Measurements from ENCODE around the gene IZUMO2. TPM values are rescaled to one million over a fixed set of nuclear protein-coding genes. Genes with fewer than 3 reads are reported as not detected.
A peak's percentile ranks its signal among the peaks of the same experiment; 100 is the strongest.

Gene IZUMO2
- total RNA-seq, 1 experiment from 2014 or later, result not detected

- no peaks in the 10 kb centered on the region for H3K36me3 ChIP-seq (ENCODE audit: control insufficient read depth, insufficient read depth, low read length)
- no peak for DNase-seq
- no peak for TF ChIP-seq CTCF (IDR thresholded peaks at IDR 0.05; ENCODE audit: insufficient read depth in 1 of 2, low read depth in 1 of 2, low read length in 1 of 2, severe bottlenecking in 1 of 2, unreplicated experiment in 1 of 2)
- Mint-ChIP-seq H3K27me3 (ENCODE audit: insufficient read depth, unreplicated experiment) (no peaks in the 10 kb centered on the region), H3K27ac (ENCODE audit: unreplicated experiment) (no peak overlapping the region), H3K4me3 (ENCODE audit: unreplicated experiment) (peak overlapping the region; percentile 93), H3K36me3 (ENCODE audit: insufficient read depth, unreplicated experiment) (peaks cover 23% of the 10 kb centered on the region), H3K4me1 (ENCODE audit: low read depth, unreplicated experiment) (peaks cover 15% of the 10 kb centered on the region), H3K9me3 (ENCODE audit: unreplicated experiment) (no peaks in the 10 kb centered on the region)
- H3K27me3 ChIP-seq (replicated peaks; ENCODE audit: control insufficient read depth, insufficient read depth, low read length), result no peaks in the 10 kb centered on the region
- peaks cover 12% of the 10 kb centered on the region for H3K4me1 ChIP-seq
- BruUV-seq (replicated peaks), result no TSS peak
- ChIA-PET CTCF (interaction anchor here (0.6 to 1.3 kb wide), 4 partner anchors 38 to 126 kb away, joined by 3 to 6 read pairs (median 4); partner anchors contain the start of gene KCNC3), POLR2A (interaction anchor here (0.6 to 1.0 kb wide), 4 partner anchors 31 to 273 kb away, joined by 3 to 7 read pairs (median 6); partner anchors contain the start of gene NUP62)
- intact Hi-C loops (cut with micrococcal nuclease; ENCODE audit: unreplicated experiment), result loop anchor here (2.0 kb wide), 1 partner anchor 54 kb away; no protein-coding TSS in a partner anchor
- H3K9me3 ChIP-seq, result no peaks in the 10 kb centered on the region
- H3K4me3 ChIP-seq (ENCODE audit: low read depth, low read length), result peak overlapping the region; percentile 68
Measured at GRCh38 chr19:50202962-50203280, 39.8 kb upstream of the IZUMO2 start.

GRCh38 chr19:50202386-50202785, 39.3 kb upstream of the IZUMO2 start:
- Histone ChIP-seq H3K36me3 (ENCODE audit: control insufficient read depth, insufficient read depth, low read length) (no peaks in the 10 kb centered on the region), H3K4me1 (peaks cover 12% of the 10 kb centered on the region), H3K9me3 (no peaks in the 10 kb centered on the region), H3K27me3 (replicated peaks; ENCODE audit: control insufficient read depth, insufficient read depth, low read length) (no peaks in the 10 kb centered on the region), H3K4me3 (ENCODE audit: low read depth, low read length) (no peak overlapping the region)
- no TSS peak for BruUV-seq (replicated peaks)
- TF ChIP-seq CTCF (IDR thresholded peaks at IDR 0.05; ENCODE audit: insufficient read depth in 1 of 2, low read depth in 1 of 2, low read length in 1 of 2, severe bottlenecking in 1 of 2, unreplicated experiment in 1 of 2), result no peak
- peaks cover 23% of the 10 kb centered on the region for H3K36me3 Mint-ChIP-seq (ENCODE audit: insufficient read depth, unreplicated experiment)
- peak overlapping the region; percentile 93 for H3K4me3 Mint-ChIP-seq (ENCODE audit: unreplicated experiment)
- POLR2A ChIA-PET, result no interaction called here
- peaks cover 15% of the 10 kb centered on the region for H3K4me1 Mint-ChIP-seq (ENCODE audit: low read depth, unreplicated experiment)
- no peaks in the 10 kb centered on the region for H3K27me3 Mint-ChIP-seq (ENCODE audit: insufficient read depth, unreplicated experiment)
- CTCF ChIA-PET, result no interaction called here
- intact Hi-C loops (cut with micrococcal nuclease; ENCODE audit: unreplicated experiment), result loop anchor here (2.0 kb wide), 1 partner anchor 54 kb away; no protein-coding TSS in a partner anchor
- no peaks in the 10 kb centered on the region for H3K9me3 Mint-ChIP-seq (ENCODE audit: unreplicated experiment)
- H3K27ac Mint-ChIP-seq (ENCODE audit: unreplicated experiment), result no peak overlapping the region
- DNase-seq, result no peak

GRCh38 chr19:50199259-50199555, 36.1 kb upstream of the IZUMO2 start:
- no peaks in the 10 kb centered on the region for H3K36me3 ChIP-seq (ENCODE audit: control insufficient read depth, insufficient read depth, low read length)
- ChIA-PET CTCF (interaction anchor here (0.6 kb wide), 1 partner anchor 198 kb away, joined by 6 read pairs; no protein-coding TSS in a partner anchor), POLR2A (interaction anchor here (0.5 kb wide), 1 partner anchor 270 kb away, joined by 3 read pairs; no protein-coding TSS in a partner anchor)
- DNase-seq, result no peak
- peaks cover 9% of the 10 kb centered on the region for H3K9me3 Mint-ChIP-seq (ENCODE audit: unreplicated experiment)
- TF ChIP-seq CTCF (IDR thresholded peaks at IDR 0.05; ENCODE audit: insufficient read depth in 1 of 2, low read depth in 1 of 2, low read length in 1 of 2, severe bottlenecking in 1 of 2, unreplicated experiment in 1 of 2), result no peak
- no peak overlapping the region for H3K4me3 Mint-ChIP-seq (ENCODE audit: unreplicated experiment)
- no peaks in the 10 kb centered on the region for H3K4me1 Mint-ChIP-seq (ENCODE audit: low read depth, unreplicated experiment)
- BruUV-seq (replicated peaks), result no TSS peak
- no peak overlapping the region for H3K4me3 ChIP-seq (ENCODE audit: low read depth, low read length)
- H3K27me3 Mint-ChIP-seq (ENCODE audit: insufficient read depth, unreplicated experiment), result peaks cover 5% of the 10 kb centered on the region
- peaks cover 4% of the 10 kb centered on the region for H3K36me3 Mint-ChIP-seq (ENCODE audit: insufficient read depth, unreplicated experiment)
- intact Hi-C loops (cut with micrococcal nuclease; ENCODE audit: unreplicated experiment), result no loop called here
- peaks cover 4% of the 10 kb centered on the region for H3K4me1 ChIP-seq
- no peaks in the 10 kb centered on the region for H3K9me3 ChIP-seq
- H3K27me3 ChIP-seq (replicated peaks; ENCODE audit: control insufficient read depth, insufficient read depth, low read length), result no peaks in the 10 kb centered on the region
- H3K27ac Mint-ChIP-seq (ENCODE audit: unreplicated experiment), result no peak overlapping the region
